HG02571 (cell line): ENCODE data around the gene FGFBP1.
"Not testable (repeated sequence)": the region's sequence is repeated elsewhere in the genome, so short reads cannot be mapped to it uniquely, and the experiment has no call there.

Experiments used
- ATAC-seq: cut with Tn5 transposase; IDR thresholded peaks from one replicate; pipeline ENCODE4 v1.9.1; 2021; ENCODE audit warnings: mild to moderate bottlenecking, moderate library complexity; ENCODE audit not compliant: unreplicated experiment

Gene FGFBP1

DNA sequence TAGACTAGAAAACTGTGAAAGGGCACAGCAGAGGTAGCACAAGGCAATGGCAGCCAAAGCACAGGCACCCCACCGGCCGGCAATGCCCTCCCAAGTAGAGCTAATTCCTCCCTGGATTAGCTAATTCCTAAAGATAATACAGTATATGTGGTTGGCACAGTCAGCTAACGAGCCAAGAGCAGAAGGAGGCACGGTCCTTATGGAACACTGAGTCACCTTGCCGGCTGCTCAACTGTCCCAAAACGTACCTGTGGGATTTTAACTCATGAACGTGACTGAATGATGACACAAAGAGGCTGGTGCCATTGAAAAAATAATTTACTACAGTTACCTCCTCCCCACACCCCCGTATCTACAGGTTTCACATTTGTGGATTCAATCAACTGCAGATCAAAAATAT, 9.1 kb upstream of the FGFBP1 start:
- ATAC-seq = no peak

DNA sequence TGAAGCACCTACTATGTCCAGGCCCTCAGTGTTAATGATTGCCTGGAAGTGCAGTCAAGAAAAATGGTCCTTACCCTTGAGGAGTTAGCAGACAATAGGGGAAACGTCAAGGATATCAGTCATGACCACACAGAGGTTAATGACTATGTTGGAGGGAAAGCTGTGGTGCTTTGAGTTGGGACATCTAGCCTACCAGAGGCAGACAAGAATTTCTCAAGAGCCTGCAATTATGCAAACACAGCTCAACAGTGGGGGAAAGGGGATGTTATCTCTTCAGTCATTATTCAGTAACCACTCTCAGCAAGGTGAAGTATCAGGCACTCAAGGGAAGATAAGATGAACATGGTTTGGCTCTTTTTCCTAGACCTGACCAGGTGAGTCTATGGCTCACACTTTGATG, 7.0 kb upstream of the FGFBP1 start:
- no peak for ATAC-seq

DNA sequence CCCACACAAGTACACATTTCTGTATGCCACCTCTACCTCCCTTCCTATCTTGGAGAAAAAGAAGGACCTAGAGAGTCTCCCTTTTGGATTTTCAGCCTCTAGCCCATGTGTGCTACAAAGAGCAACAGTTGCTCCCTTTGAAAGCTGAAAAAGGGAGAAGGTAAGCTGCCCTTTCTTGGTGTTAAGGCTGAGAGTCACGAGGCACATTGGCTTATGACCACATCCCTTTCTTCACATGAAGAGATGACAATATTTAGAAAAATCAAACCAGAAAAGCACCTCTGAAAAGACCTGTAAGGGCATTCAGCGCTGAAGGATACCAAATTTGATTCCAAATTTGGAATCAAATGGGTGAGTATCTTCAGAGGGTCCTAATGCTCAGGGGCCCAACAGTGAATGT, 6.4 kb upstream of the FGFBP1 start:
- no peak for ATAC-seq

DNA sequence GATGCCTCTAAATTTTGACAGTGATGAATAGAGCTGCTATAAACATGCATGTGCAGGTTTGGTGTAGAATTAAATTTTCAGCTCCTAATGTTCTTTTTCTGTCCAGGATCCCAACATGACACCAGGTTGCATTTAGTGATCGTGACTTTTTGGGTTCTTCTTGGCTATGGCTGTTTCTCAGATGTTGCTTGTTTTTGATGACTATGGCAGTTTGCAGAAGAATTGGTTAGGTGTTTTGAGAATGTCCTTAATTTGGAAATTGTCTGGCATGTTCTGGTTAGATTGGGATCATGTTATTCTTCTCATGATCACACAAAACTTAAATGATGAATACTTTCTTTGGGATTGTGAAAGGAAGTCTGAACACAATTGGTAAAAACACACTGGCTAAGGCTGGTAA, 3.7 kb upstream of the FGFBP1 start:
- ATAC-seq = no peak

DNA sequence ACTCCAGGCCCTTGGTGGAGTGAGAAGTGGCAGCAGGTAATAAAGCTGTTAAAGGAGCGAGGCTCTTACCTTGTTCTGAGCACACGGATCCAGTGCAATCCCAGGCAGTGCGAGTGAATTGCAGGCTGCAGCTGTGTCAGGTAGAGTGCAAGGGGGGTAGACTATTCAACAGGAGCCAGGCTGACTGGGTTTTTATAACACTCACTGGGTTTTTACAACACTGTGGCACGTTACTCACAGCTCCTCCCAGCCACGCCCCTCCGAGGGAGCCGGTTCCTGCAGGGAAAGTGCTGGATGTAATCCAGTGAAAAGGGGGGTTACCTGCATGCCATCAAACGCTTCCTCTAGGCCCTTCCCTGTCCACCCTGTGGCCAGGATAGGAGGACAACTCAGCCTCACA, 358 bp downstream of the FGFBP1 start:
- no peak for ATAC-seq

DNA sequence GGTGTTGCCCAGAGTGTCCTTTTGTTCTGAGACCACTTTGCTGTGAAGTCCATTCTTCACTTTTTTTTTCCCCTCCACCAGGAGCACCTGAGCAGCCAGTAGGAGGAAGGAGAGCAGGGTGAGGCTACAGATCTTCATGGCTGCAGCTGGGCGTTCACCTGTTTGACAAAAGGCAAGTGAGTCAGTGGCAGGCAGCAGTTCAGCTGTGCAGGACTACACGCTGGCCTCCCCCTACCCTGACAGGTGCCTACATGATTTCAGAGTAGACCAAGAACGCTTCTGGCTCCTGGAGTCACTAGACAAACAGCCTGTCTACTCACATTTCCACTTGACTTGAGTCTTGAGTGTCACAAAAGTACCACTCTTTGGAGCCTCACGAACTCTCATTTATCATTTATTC, 2.0 kb downstream of the FGFBP1 start:
- no peak for ATAC-seq

DNA sequence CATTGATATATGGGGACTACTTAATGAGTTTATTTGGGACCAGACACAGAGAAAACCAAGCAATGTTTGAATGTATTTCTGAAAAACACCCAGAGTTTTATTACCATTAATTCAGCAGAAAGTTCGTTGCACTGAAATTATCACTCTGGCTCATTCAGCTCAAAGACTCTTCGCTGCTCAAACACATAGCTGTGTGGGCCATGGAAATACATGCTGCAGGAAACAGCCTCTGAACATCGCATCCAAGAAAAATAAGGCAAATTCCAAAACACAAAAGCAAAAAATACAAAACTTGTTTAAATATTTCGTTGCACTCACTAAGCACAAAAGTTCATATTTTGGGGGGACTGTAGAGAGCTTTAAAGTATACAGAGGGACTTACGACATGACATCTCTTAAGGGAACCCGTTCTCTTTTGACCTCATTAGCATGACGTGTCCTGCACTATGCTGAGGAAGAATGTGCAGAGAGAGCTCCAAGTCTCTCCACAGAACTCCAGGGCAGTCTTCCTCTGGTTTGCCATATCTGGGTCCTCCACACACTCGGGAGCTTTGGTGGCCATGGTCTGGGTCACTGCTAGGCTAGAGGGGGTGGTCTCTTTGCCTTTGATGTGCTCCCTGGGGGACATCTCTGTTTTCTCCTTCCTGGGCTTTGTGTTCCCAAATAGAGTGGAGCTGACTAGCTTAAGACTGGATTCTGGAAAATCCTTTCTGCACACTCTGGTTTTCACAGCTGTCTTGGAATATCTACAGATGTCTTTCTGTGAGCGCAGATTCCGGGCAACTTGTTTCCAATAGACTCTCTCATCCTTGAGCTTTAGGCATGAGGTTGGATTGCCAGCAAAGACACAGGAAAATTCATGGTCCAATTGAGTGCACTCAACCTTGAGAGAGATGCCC, 2.8 kb downstream of the FGFBP1 start:
- ATAC-seq = no peak

DNA sequence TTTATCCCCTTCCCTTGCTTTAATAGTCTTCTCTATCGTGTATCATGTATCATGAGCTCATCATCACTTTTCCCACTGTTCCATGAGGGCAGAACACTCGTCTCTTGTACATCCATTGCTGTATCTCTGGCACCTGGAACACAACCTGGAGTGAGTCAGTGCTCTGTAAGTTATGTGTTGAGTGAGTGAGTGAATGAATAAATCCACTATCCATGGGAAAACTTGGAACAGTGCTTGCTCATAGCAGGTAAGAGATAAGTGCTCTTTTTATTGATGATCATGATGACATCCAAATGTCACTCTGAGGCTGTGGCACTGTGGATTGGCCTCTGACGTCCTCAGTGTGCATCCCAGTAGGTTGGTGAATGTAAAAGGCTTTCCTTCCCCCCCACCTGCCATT, 4.3 kb downstream of the FGFBP1 start:
- ATAC-seq = no peak

DNA sequence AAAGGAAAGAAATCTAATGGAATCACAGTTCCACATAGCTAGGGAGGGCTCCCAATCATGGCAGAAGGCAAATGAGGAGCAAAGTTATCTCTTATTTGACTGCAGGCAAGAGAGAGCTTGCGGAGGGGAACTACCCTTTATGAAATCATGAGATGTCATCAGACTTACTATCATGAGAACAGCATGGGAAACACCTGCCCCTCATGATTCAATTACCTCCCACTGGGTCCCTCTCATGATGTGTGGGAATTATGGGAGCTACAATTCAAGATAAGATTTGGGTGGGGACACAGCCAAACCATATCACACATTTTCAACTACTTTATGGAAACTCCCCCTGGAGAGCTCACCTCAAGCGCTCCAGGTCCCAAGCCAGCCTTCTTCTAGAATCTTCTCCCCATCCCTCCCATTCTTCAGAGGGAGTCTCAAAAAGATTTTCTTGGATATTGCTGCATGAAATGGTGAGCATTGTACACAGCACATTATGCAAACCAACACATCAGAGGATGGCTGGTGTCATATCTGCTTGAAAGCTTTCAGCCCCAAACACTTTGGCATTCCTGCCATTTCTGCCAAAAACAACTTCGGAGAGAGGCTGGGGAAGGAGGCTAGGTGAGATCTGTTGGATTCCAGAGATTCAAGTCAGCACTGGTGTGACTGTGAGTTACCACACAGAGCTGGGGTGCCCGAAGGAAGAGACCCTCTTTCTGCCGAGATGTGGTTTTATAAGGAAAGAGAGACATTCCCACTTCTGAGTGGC, 6.9 kb downstream of the FGFBP1 start:
- ATAC-seq = no peak

DNA sequence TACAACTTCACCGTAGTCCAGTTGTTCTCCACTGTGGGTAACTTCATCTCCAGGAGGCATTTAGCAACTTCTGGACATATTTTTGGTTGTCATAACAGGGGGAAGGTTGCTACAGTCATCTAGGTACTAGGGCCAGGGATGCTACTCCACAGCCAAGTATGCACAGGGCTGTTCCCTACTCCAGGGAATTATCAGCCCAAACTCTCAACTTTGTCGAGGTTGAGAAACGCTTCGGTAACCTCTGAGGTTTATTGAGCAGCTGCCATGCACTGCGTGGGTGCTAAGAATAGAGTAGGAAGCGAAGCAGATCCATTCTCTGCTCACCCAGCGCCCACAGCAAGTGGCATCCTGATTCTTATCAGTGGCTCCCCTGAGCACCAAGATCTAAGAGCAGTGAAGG, 8.2 kb downstream of the FGFBP1 start:
- ATAC-seq = no peak

DNA sequence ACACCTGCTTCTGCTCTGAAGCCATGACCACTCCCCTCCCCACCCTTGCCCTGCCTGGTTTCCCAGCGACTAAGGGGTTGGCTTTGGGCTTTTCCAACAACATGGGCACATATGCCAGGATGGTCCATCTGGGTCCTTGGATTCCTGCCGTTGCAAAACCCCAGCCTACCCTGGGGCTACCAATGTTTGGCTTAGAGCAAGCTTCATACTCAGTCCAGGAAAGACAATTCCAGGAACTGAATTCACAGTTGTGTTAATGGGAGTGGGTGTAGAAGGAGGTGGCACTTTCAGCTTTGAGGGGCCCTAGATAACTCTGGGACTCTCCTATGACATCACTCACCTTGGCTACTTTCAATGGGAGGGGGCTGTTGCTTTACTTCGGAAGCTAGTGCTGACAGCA, 9.0 kb downstream of the FGFBP1 start:
- ATAC-seq = no peak

DNA sequence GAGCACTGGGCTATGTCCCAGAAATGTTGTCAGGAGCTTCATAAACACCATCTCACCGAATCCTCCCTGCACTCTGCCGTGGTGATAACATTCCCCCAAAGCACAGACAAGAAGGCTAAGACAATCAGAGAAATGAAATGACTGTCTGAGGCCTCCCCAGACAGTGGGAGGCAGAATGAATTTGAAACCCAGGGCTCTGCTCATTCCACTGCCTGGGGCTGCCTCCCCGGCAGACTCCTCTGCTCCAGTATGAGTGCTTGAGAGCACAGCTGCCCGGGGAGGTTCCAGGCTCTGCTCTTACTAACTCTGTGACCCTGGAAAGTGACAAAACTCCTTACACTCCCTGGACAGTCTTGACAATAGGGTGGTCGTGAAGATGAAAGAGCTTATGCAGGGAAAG, 9.7 kb downstream of the FGFBP1 start:
- ATAC-seq = no peak

DNA sequence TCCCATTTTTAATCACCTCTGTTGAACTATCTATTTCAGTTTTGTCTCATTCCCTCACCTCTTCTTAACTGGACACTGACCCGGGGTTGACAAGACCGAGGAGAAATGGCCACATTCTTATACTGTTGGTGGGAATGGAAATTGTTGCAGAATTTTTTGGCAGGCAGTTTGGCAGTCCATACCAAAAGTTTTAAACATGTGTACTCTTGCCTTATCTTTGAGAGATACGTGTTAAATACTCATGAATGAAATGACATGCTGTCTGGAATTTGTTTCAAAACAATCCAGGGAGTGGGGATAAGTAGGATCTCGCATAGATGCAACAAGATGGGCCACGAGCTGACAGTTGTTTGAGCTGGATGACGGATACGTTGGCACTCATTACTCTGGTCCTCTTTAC, 12.1 kb downstream of the FGFBP1 start:
- ATAC-seq = no peak

DNA sequence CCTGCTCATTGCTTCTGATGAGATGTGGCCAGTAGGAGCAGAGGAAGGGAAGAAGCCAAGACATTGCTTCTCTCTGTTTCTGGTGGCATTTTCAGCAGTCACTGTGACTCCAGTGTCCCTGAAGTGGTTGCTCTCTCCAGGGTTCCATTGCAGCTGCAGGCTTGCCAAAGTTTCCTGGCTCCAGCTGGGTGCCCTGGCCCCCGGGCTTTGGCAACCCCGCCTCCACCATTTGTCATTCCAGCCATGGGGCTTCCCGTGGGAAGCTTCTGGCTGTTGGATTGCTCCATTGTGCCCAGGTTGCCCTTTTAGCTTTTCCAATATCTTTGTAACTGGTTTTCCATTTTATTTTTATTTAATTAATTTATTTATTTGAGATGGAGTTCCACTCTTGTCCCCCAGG, 12.7 kb downstream of the FGFBP1 start:
- no peak for ATAC-seq

DNA sequence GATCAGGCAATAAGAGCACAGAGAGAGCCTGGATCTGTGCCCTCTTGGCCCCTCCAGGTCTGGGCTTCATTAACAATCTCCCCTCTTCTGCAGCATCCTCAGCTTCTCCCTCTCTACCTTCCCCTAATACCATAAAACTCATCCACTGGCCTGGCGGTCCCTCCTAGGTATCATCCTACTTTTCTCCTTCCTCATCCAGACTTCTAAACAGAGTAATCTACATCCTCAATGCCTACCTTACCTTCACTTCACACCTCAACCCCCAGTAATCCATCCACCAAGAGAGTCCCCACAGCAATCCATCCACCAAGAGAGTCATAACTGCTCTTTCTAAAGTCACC, 17.0 kb downstream of the FGFBP1 start:
- ATAC-seq = no peak

DNA sequence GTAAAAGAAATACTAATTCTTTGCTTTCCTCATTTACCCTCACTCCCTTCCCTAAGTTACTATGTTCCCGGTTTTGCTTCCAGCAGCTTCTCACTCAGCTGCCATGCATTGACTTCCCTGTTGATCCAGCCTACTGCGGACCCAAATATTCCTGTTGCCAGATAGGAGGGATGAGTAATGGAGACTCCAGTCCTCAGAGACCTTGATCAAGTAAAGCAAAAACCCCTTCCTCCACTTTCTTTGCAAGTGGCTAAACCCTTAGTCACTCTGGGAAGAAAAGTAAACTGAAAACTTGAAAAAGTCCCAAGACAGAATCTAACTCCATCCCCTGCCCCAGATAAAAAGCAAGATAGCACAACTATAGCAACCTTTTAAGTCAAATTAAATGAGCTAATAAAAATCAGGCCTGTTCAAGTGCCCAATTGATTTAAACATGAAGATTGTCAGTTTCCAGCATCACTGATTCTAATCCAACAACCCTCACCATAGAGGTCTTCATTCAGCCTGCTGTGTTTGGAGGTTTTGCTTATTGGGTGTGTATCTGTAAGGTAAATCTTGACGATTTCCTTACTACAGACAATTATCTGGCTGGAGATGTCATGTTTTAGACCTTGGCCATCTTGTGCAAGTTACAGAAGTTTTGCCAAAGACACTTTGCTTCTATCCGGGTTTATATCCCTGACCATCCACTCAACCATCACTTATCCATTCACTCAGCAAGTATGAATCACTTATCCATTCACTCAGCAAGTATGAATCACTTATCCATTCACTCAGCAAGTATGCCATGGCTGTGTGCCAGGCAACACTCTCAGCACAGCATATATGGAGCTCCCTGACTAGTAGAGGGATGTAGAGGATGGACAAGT, 17.6 kb downstream of the FGFBP1 start:
- ATAC-seq = no peak

DNA sequence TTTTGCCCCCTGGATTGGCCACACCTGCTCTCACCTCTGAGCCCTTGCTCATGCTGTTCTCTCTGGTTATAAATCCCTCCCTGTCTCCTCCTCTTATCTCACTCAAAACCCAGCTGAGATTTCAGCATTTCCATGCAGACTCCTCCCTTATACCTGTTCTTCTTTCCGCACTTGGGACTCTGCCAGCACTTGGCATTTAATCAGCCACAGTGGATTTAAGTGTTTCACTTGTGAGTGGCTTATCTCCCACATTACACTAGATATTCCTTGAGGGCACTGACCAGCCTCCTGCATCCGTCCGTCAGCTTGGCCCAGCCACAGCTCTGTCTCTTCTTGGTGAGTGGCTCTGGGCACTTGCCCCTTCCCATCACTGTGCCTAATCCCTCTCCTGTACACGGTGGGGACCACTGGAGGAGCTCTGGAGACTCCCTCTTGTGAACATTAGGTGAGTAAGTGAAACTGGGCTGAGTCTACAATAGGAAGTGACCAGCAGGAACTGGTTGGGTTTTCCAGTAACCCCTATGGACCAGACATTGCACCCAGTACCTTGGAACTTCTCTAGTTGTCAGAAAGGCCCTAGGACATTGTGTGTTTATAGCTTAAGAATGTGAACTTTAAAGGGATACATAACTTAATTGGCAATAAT, 19.9 kb downstream of the FGFBP1 start:
- ATAC-seq = no peak

DNA sequence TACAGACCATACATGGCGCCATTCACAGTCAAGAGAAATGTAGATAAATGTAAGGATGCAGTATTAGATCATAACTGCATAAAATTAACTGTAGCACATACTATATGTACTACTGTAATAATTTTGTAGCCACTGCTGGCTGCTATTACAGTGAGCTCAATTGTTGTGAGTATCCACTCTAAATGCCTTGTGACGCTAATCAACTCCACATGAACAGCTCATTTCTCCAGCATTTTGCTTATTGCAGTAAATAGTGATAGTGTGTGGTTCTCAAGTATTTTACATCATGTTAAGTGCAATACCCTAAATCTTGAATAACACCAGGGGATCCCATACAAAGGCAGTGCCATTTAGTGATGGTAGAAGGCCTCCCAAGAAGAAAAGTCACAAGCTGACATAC, 21.2 kb downstream of the FGFBP1 start:
- no peak for ATAC-seq

DNA sequence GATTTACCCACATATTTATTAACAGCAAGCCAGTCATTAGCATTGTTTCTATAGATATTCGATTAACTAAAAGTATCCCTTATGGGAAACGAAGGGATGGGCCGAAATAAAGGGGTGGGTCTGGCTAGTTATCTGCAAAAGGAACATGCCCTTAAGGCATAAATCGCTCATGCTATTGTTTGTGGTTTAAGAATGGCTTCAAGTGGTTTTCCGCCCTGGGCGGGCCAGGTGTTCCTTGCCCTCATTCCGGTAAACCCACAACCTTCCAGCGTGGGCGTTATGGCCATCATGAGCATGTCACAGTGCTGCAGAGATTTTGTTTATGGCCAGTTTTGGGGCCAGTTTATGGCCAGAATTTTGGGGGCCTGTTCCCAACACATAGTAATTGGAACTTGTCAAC, 22.2 kb downstream of the FGFBP1 start:
- ATAC-seq = not testable (repeated sequence)

DNA sequence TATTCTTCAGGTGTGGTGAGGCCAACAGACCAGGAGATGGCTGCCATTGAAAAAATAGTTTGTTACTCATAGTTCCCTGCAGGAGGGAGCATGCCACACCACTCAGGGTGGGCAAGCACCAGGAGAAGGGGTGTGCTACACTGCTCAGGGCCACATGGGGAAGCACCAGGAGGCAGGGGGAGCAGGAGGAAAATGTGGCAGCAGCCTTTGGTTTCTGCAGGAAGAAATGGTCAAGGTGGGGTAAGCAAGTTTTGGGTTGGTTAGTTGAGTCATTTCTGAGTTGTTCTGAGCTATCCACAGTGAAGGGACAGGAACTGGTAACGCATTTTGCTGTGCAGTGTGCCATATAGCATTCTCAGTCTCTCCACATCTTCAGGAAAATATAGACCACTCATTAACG, 23.8 kb downstream of the FGFBP1 start:
- ATAC-seq = no peak

DNA sequence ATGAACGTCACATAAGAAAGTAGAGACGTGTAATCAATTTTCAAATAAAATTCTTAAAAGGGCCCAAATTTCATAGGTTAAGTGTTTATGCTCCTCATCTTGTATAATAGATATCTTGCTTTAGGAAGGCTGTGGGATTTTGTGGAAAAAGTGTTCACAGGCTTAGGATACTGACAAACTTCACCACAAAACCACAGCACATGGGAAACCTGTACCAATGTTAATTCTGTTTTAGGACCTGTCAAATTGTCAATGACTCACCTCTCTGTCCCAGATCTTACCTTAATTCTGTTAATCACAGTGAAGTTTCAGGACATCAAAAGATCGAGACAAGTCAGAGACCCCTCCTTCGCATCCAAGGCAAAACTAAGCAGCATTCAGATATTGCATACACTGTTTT, 24.2 kb downstream of the FGFBP1 start:
- no peak for ATAC-seq
